CD4-positive, CD25-positive, alpha-beta regulatory T cell (primary cell): Measurements from ENCODE around the gene PROC. TPM values are rescaled to one million over a fixed set of nuclear protein-coding genes. Genes with fewer than 3 reads are reported as not detected.

ENCODE experiments used
- ATAC-seq, 2 donors: fragments of 150-1000 bp; cut with Tn5 transposase; one replicate each; pipeline ENCODE4 v1.10.0; 2021; ENCODE audit warnings: low read depth in 2 of 2, moderate number of reproducible peaks in 2 of 2, moderate library complexity in 1 of 2
- DNase-seq, 3 donors: peaks; one replicate each; pipeline versions ENCODE4 v3.0.0 to v3.0.0-alpha.2; 2012 to 2022; ENCODE audit warnings: mixed read lengths in 1 of 3
- H3K27ac ChIP-seq: one replicate; pipeline ENCODE4 v1.7.0; 2013; ENCODE audit warnings: mild to moderate bottlenecking, low read length; ENCODE audit not compliant: insufficient read depth, poor library complexity, severe bottlenecking
- H3K27me3 ChIP-seq: one replicate; pipeline ENCODE4 v1.7.0; 2013; ENCODE audit warnings: low read length; ENCODE audit not compliant: control insufficient read depth, insufficient read depth
- H3K36me3 ChIP-seq: one replicate; pipeline ENCODE4 v1.7.0; 2013; ENCODE audit warnings: mild to moderate bottlenecking, low read length, moderate library complexity; ENCODE audit not compliant: control insufficient read depth, insufficient read depth
- H3K4me1 ChIP-seq: 2 replicates; pipeline ENCODE4 v1.7.0; 2013; ENCODE audit warnings: mild to moderate bottlenecking, low read length; ENCODE audit not compliant: insufficient read depth, control insufficient read depth, poor library complexity, severe bottlenecking
- H3K4me3 ChIP-seq: one replicate; pipeline ENCODE4 v1.7.0; 2013; ENCODE audit warnings: low read depth, mild to moderate bottlenecking, low read length, moderate library complexity
- H3K9me3 ChIP-seq, 2 experiments: 1 replicate in 1 of 2; 2 replicates in 1 of 2; pipeline ENCODE4 v1.7.0; 2013; ENCODE audit warnings: low read length in 2 of 2, mild to moderate bottlenecking in 1 of 2, moderate library complexity in 1 of 2; ENCODE audit not compliant: control insufficient read depth in 2 of 2
- H3K27ac Mint-ChIP-seq, 3 donors: one replicate each; pipeline ENCODE4 v1.8.0; 2020 to 2022; ENCODE audit warnings: mild to moderate bottlenecking in 3 of 3, mixed read lengths in 3 of 3, moderate library complexity in 2 of 3
- H3K27me3 Mint-ChIP-seq: one replicate; pipeline ENCODE4 v1.8.0; 2022; ENCODE audit warnings: mild to moderate bottlenecking, mixed read lengths
- H3K36me3 Mint-ChIP-seq: one replicate; pipeline ENCODE4 v1.8.0; 2020; ENCODE audit warnings: mixed read lengths
- H3K4me1 Mint-ChIP-seq, 4 donors: one replicate each; pipeline ENCODE4 v1.8.0; 2020 to 2022; ENCODE audit warnings: mixed read lengths in 4 of 4, mild to moderate bottlenecking in 1 of 4
- H3K4me3 Mint-ChIP-seq, 4 donors: one replicate each; pipeline ENCODE4 v1.8.0; 2020 to 2022; ENCODE audit warnings: mild to moderate bottlenecking in 4 of 4, mixed read lengths in 4 of 4, moderate library complexity in 3 of 4
- H3K9me3 Mint-ChIP-seq, 7 donors: one replicate each; pipeline ENCODE4 v1.8.0; 2020 to 2022; ENCODE audit warnings: mixed read lengths in 7 of 7, mild to moderate bottlenecking in 3 of 7, moderate library complexity in 2 of 7
- polyA plus RNA-seq, 4 donors: library from polyadenylated mRNA; unstranded; fragments of 300-500 nt; fragmentation: Illumina TruSeq; gene quantifications; one replicate each; pipeline ENCODE4 v1.2.3, GENCODE V29; 2021
- total RNA-seq: library from RNA; stranded (reverse); gene quantifications from one replicate; pipeline ENCODE4 v1.2.3, GENCODE V29; 2022

Gene PROC
- total and polyA plus RNA-seq, 5 donors from 2014 or later, result 0.35 TPM; not detected in 4

- Histone ChIP-seq H3K27ac (no peak overlapping the region), H3K36me3 (no peaks in the 10 kb centered on the region), H3K4me3 (no peak overlapping the region), H3K4me1 (peaks cover under 1% of the 10 kb centered on the region), H3K9me3 (no peaks in the 10 kb centered on the region), H3K27me3 (peaks cover 2% of the 10 kb centered on the region)
- Mint-ChIP-seq H3K9me3 (no peaks in the 10 kb centered on the region), H3K36me3 (no peaks in the 10 kb centered on the region), H3K4me3 (no peak overlapping the region), H3K4me1 (peaks cover 3 to 4% (median 3%) of the 10 kb centered on the region in 4 donors), H3K27me3 (peaks cover 11% of the 10 kb centered on the region), H3K27ac (peak overlapping the region in 1 of 3 donors; percentile 58)
- DNase-seq (no peak), ATAC-seq (no peak)
These were observed 10.5 kb downstream of the PROC start for GRCh38 chr2:127428815-127429109.

GRCh38 chr2:127429291-127429690, 11.1 kb downstream of the PROC start:
- Histone ChIP-seq H3K36me3 (no peaks in the 10 kb centered on the region), H3K4me3 (no peak overlapping the region), H3K27me3 (no peaks in the 10 kb centered on the region), H3K9me3 (no peaks in the 10 kb centered on the region), H3K27ac (no peak overlapping the region), H3K4me1 (no peaks in the 10 kb centered on the region)
- H3K4me3 Mint-ChIP-seq, result no peak overlapping the region
- no peak for ATAC-seq
- no peaks in the 10 kb centered on the region for H3K36me3 Mint-ChIP-seq
- H3K27ac Mint-ChIP-seq, result peak overlapping the region in 1 of 3 donors; percentile 58
- DNase-seq, result no peak
- no peaks in the 10 kb centered on the region for H3K9me3 Mint-ChIP-seq
- no peaks in the 10 kb centered on the region for H3K4me1 Mint-ChIP-seq
- H3K27me3 Mint-ChIP-seq, result peaks cover 7% of the 10 kb centered on the region

- H3K9me3 ChIP-seq, result no peaks in the 10 kb centered on the region
- no peaks in the 10 kb centered on the region for H3K27me3 ChIP-seq
- Mint-ChIP-seq H3K27me3 (peaks cover 7% of the 10 kb centered on the region), H3K27ac (peak overlapping the region in 1 of 3 donors; percentile 66), H3K36me3 (no peaks in the 10 kb centered on the region), H3K4me3 (no peak overlapping the region), H3K9me3 (peaks cover 0 to 2% (median 0%) of the 10 kb centered on the region in 7 donors), H3K4me1 (no peaks in the 10 kb centered on the region)
- no peak for ATAC-seq
- H3K27ac ChIP-seq, result no peak overlapping the region
- H3K36me3 ChIP-seq, result no peaks in the 10 kb centered on the region
- H3K4me1 ChIP-seq, result no peaks in the 10 kb centered on the region
- no peak for DNase-seq
- no peak overlapping the region for H3K4me3 ChIP-seq
These were observed 11.7 kb downstream of the PROC start for GRCh38 chr2:127429844-127430425.

- H3K9me3 Mint-ChIP-seq, result peaks cover 0 to 2% (median 0%) of the 10 kb centered on the region in 7 donors
- H3K4me1 Mint-ChIP-seq, result no peaks in the 10 kb centered on the region
- H3K27ac ChIP-seq, result no peak overlapping the region
- H3K36me3 ChIP-seq, result no peaks in the 10 kb centered on the region
- ATAC-seq (no peak), DNase-seq (no peak)
- H3K4me3 ChIP-seq, result no peak overlapping the region
- H3K9me3 ChIP-seq, result no peaks in the 10 kb centered on the region
- no peaks in the 10 kb centered on the region for H3K27me3 ChIP-seq
- no peak overlapping the region for H3K27ac Mint-ChIP-seq
- H3K4me1 ChIP-seq, result no peaks in the 10 kb centered on the region
- H3K27me3 Mint-ChIP-seq, result no peaks in the 10 kb centered on the region
- H3K36me3 Mint-ChIP-seq, result no peaks in the 10 kb centered on the region
- no peak overlapping the region for H3K4me3 Mint-ChIP-seq
These were observed 13.3 kb downstream of the PROC start for GRCh38 chr2:127431408-127432023.

- H3K27ac ChIP-seq, result no peak overlapping the region
- no peak overlapping the region for H3K4me3 ChIP-seq
- H3K9me3 ChIP-seq, result no peaks in the 10 kb centered on the region
- ATAC-seq (no peak), DNase-seq (no peak)
- Mint-ChIP-seq H3K9me3 (peaks cover 0 to 4% (median 0%) of the 10 kb centered on the region in 7 donors), H3K27ac (no peak overlapping the region), H3K27me3 (no peaks in the 10 kb centered on the region), H3K4me3 (no peak overlapping the region), H3K4me1 (no peaks in the 10 kb centered on the region), H3K36me3 (no peaks in the 10 kb centered on the region)
- H3K36me3 ChIP-seq, result no peaks in the 10 kb centered on the region
- no peaks in the 10 kb centered on the region for H3K27me3 ChIP-seq
- H3K4me1 ChIP-seq, result no peaks in the 10 kb centered on the region
These were observed 16.3 kb downstream of the PROC start for GRCh38 chr2:127434515-127434914.

- Mint-ChIP-seq H3K36me3 (no peaks in the 10 kb centered on the region), H3K27ac (no peak overlapping the region), H3K4me3 (no peak overlapping the region), H3K9me3 (peaks cover 0 to 12% (median 4%) of the 10 kb centered on the region in 7 donors), H3K4me1 (no peaks in the 10 kb centered on the region), H3K27me3 (peaks cover under 1% of the 10 kb centered on the region)
- DNase-seq (no peak), ATAC-seq (no peak)
- Histone ChIP-seq H3K27ac (no peak overlapping the region), H3K4me3 (no peak overlapping the region), H3K9me3 (peaks cover 2 to 4% of the 10 kb centered on the region in 2 experiments), H3K27me3 (no peaks in the 10 kb centered on the region), H3K4me1 (no peaks in the 10 kb centered on the region), H3K36me3 (no peaks in the 10 kb centered on the region)
These were observed 18.8 kb downstream of the PROC start for GRCh38 chr2:127437056-127437455.

GRCh38 chr2:127437781-127438726, 19.8 kb downstream of the PROC start:
- Histone ChIP-seq H3K27me3 (no peaks in the 10 kb centered on the region), H3K9me3 (peaks cover 2 to 4% of the 10 kb centered on the region in 2 experiments), H3K4me1 (no peaks in the 10 kb centered on the region), H3K4me3 (no peak overlapping the region), H3K27ac (no peak overlapping the region), H3K36me3 (no peaks in the 10 kb centered on the region)
- DNase-seq, result no peak
- H3K9me3 Mint-ChIP-seq, result peaks cover 0 to 15% (median 4%) of the 10 kb centered on the region in 7 donors
- no peak overlapping the region for H3K27ac Mint-ChIP-seq
- no peaks in the 10 kb centered on the region for H3K36me3 Mint-ChIP-seq
- H3K4me1 Mint-ChIP-seq, result no peaks in the 10 kb centered on the region
- ATAC-seq, result no peak
- no peak overlapping the region for H3K4me3 Mint-ChIP-seq
- peaks cover 10% of the 10 kb centered on the region for H3K27me3 Mint-ChIP-seq
